Measurements from ENCODE around the gene EIF1AD.

DNA sequence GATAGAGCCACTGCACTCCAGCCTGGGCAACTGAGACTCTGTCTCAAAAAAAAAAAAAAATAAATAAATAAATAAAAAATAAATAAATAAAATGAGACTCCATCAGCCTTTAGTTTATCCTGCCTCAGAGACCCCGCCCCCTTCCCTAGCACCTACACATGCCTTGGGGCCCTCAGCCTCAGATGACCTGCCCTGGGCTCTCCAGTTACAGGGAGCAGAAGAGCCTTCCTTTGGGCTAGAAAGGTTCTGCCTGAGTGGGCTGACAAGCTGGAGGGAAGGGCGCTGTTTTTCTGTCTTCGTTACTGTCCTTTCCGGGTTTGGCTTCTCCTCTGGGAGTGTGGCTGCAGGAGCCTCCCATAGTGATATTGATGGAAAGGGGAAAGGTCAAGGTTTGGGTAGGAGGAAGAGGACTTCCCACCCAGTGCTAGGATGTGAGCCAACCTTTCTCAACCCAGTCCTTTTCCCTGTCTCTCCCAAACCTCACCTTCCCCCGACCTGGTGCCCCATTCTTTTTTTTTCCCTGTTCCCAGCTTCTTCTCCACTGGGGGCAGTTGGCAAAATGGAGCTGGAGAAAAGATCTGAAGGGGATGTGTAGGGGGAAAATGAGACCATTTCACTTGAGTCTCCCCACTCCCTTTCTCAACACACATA lies 48.7 kb upstream of the EIF1AD start:
- TF ChIP-seq CTCF (conservative IDR thresholded peaks at IDR 0.05; ENCODE audit: low read length) (no peak), EZH2phosphoT487 (IDR thresholded peaks at IDR 0.05; ENCODE audit: borderline replicate concordance) (no peak)

Measured in Loucy (cell line).